Sigmoid colon (tissue), 7 donors: ENCODE data around the gene FCMR. TPM values are rescaled to one million over a fixed set of nuclear protein-coding genes. Genes with fewer than 3 reads are reported as not detected.
A peak's percentile ranks its signal among the peaks of the same experiment; 100 is the strongest.
"Not testable (repeated sequence)": the region's sequence is repeated elsewhere in the genome, so short reads cannot be mapped to it uniquely, and the experiment has no call there.

Experiments used
- DNase-seq: peaks from one replicate; pipeline ENCODE4 v3.0.0-alpha.2; 2019
- H3K27ac ChIP-seq, 4 donors: fragments of 200-600 bp; sonication (generic); one replicate each; pipeline ENCODE4 v1.5.1; 2016 to 2019; ENCODE audit warnings: mild to moderate bottlenecking in 1 of 4
- H3K27me3 ChIP-seq, 3 donors: fragments of 200-600 bp; sonication (generic); one replicate each; pipeline ENCODE4 v1.5.1; 2019; ENCODE audit warnings: mild to moderate bottlenecking in 1 of 3
- H3K36me3 ChIP-seq, 4 donors: fragments of 200-600 bp; sonication (generic); one replicate each; pipeline ENCODE4 v1.5.1; 2016 to 2019
- H3K4me1 ChIP-seq, 4 donors: fragments of 200-600 bp; sonication (generic); one replicate each; pipeline ENCODE4 v1.5.1; 2017 to 2019
- H3K4me3 ChIP-seq, 4 donors: fragments of 200-600 bp; sonication (generic); one replicate each; pipeline ENCODE4 v1.5.1; 2017 to 2019; ENCODE audit warnings: mild to moderate bottlenecking in 2 of 4, moderate library complexity in 1 of 4
- H3K9me3 ChIP-seq, 4 donors: fragments of 200-600 bp in 3 of 4; sonication (generic) in 3 of 4; one replicate each; pipeline versions ENCODE4 v1.5.1 to v1.6.1; 2013 to 2019
- CTCF ChIP-seq, 4 experiments: fragments of 450-650 bp in 3 of 4; fragments of 200-600 bp in 1 of 4; IDR thresholded peaks; one replicate each; pipeline ENCODE4 v1.5.1; 2016 to 2019; ENCODE audit warnings: antibody characterized with exemption in 4 of 4, mild to moderate bottlenecking in 3 of 4, moderate library complexity in 2 of 4
- EP300 ChIP-seq, 4 donors: sonication (generic); formaldehyde crosslinking; IDR thresholded peaks; one replicate each; pipeline ENCODE4 v1.6.1; 2017; ENCODE audit warnings: antibody characterized with exemption in 4 of 4
- POLR2A ChIP-seq, 2 donors: fragments of 450-650 bp; IDR thresholded peaks; one replicate each; pipeline ENCODE4 v1.6.1; 2016; ENCODE audit warnings: antibody characterized with exemption in 2 of 2, mild to moderate bottlenecking in 2 of 2, moderate library complexity in 2 of 2
- POLR2AphosphoS5 ChIP-seq, 4 donors: sonication (generic); formaldehyde crosslinking; IDR thresholded peaks; one replicate each; pipeline ENCODE4 v1.6.1; 2017; ENCODE audit warnings: antibody characterized with exemption in 4 of 4
- WGBS, 2 donors: extraction: QIAGEN DNeasy Blood & Tissue Kit; methylation state at CpG; one replicate each; pipeline ENCODE4 v1.1.7; 2013; 5-methylcytosine and 5-hydroxymethylcytosine counted together
- intact Hi-C: fragments of 100-400 bp; cut with DNase I; formaldehyde crosslinking; loops from one replicate; pipeline ENCODE4 v1.15.1; 2023
- polyA plus RNA-seq, 3 donors: library from polyadenylated mRNA; stranded (reverse); fragments of 200-250 nt; gene quantifications; one replicate each; pipeline ENCODE4 v1.2.3, GENCODE V29; 2013
- total RNA-seq, 4 donors: library from RNA; depleted of rRNA; stranded (reverse); fragments of >200 nt; gene quantifications; one replicate each; pipeline ENCODE4 v1.1.0, GENCODE V29; 2016
- donor health status: healthy with polysubstance abuse.
- donor health status: Bipolar disorder and iron deficiency.
- donor health status: healthy.

Gene FCMR
- total and polyA plus RNA-seq, 7 donors: 0.49 to 111 (median 1.6) TPM; not detected in 1

- Histone ChIP-seq H3K9me3 (no peaks in the 10 kb centered on the region), H3K36me3 (no peaks in the 10 kb centered on the region), H3K27me3 (no peaks in the 10 kb centered on the region), H3K4me1 (no peaks in the 10 kb centered on the region), H3K27ac (no peak overlapping the region), H3K4me3 (no peak overlapping the region)
- no peak for DNase-seq
- intact Hi-C loops: no loop called here
- WGBS, 2 donors: 62 to 80% methylated on average over 6 of the region's 6 CpGs
- no peak for TF ChIP-seq EP300 (IDR thresholded peaks at IDR 0.05)
- no peak for TF ChIP-seq POLR2AphosphoS5 (IDR thresholded peaks at IDR 0.05)
- TF ChIP-seq POLR2A (IDR thresholded peaks at IDR 0.05): no peak
- TF ChIP-seq CTCF (IDR thresholded peaks at IDR 0.05): no peak
Measured at GRCh38 chr1:206929524-206929923, 7.8 kb upstream of the FCMR start.

GRCh38 chr1:206926286-206926685 is 4.5 kb upstream of the FCMR start:
- TF ChIP-seq EP300 (IDR thresholded peaks at IDR 0.05) (no peak), POLR2AphosphoS5 (IDR thresholded peaks at IDR 0.05) (no peak), CTCF (IDR thresholded peaks at IDR 0.05) (no peak), POLR2A (IDR thresholded peaks at IDR 0.05) (no peak)
- no peak overlapping the region for H3K27ac ChIP-seq
- H3K4me1 ChIP-seq: no peaks in the 10 kb centered on the region
- intact Hi-C loops: no loop called here
- H3K36me3 ChIP-seq: no peaks in the 10 kb centered on the region
- no peak overlapping the region for H3K4me3 ChIP-seq
- no peaks in the 10 kb centered on the region for H3K27me3 ChIP-seq
- 61 to 84% methylated on average over 2 of the region's 2 CpGs for WGBS, 2 donors
- no peak for DNase-seq
- no peaks in the 10 kb centered on the region for H3K9me3 ChIP-seq

GRCh38 chr1:206925106-206925736 is 3.5 kb upstream of the FCMR start:
- WGBS, 2 donors: 47 to 48% methylated on average over 11 of the region's 11 CpGs
- H3K4me3 ChIP-seq: no peak overlapping the region
- H3K27ac ChIP-seq: no peak overlapping the region
- intact Hi-C loops: no loop called here
- no peaks in the 10 kb centered on the region for H3K4me1 ChIP-seq
- no peaks in the 10 kb centered on the region for H3K36me3 ChIP-seq
- no peaks in the 10 kb centered on the region for H3K27me3 ChIP-seq
- TF ChIP-seq POLR2AphosphoS5 (IDR thresholded peaks at IDR 0.05) (peak in 1 of 4 donors; percentile 6), EP300 (IDR thresholded peaks at IDR 0.05) (no peak)
- H3K9me3 ChIP-seq: no peaks in the 10 kb centered on the region
- DNase-seq: no peak

GRCh38 chr1:206924592-206925105 is 2.9 kb upstream of the FCMR start:
- H3K36me3 ChIP-seq: no peaks in the 10 kb centered on the region
- 60 to 84% methylated on average over 8 of the region's 8 CpGs for WGBS, 2 donors
- no peak for DNase-seq
- no peaks in the 10 kb centered on the region for H3K27me3 ChIP-seq
- H3K4me3 ChIP-seq: no peak overlapping the region
- no peaks in the 10 kb centered on the region for H3K9me3 ChIP-seq
- no peaks in the 10 kb centered on the region for H3K4me1 ChIP-seq
- no peak for TF ChIP-seq POLR2A (IDR thresholded peaks at IDR 0.05)
- TF ChIP-seq EP300 (IDR thresholded peaks at IDR 0.05): no peak
- TF ChIP-seq CTCF (IDR thresholded peaks at IDR 0.05): no peak
- no peak for TF ChIP-seq POLR2AphosphoS5 (IDR thresholded peaks at IDR 0.05)
- intact Hi-C loops: no loop called here
- H3K27ac ChIP-seq: no peak overlapping the region

- H3K4me1 ChIP-seq, intact Hi-C loops, DNase-seq, H3K36me3 ChIP-seq, H3K9me3 ChIP-seq, H3K27ac ChIP-seq, H3K27me3 ChIP-seq, H3K4me3 ChIP-seq: not testable (repeated sequence)
- WGBS, 2 donors: 95 to 96% methylated on average over 4 of the region's 4 CpGs
Measured at GRCh38 chr1:206923961-206924557, 2.3 kb upstream of the FCMR start.
